ENCODE measurements around the gene SEMA3C.

SEMA3C gene

GRCh38 chr7:80884511-80885195 is 34.2 kb downstream of the SEMA3C start:
- no peak for DNase-seq

GRCh38 chr7:80883154-80884025 is 35.5 kb downstream of the SEMA3C start:
- no peak for DNase-seq

- no peak for DNase-seq
These were observed 36.5 kb downstream of the SEMA3C start for GRCh38 chr7:80882213-80882801.

- DNase-seq: no peak
These were observed 37.4 kb downstream of the SEMA3C start for GRCh38 chr7:80881351-80881900.

- DNase-seq: no peak
These were observed 39.0 kb downstream of the SEMA3C start for GRCh38 chr7:80879849-80880248.

- no peak for DNase-seq
These were observed 41.9 kb downstream of the SEMA3C start for GRCh38 chr7:80876894-80877414.

GRCh38 chr7:80875537-80876120 is 43.2 kb downstream of the SEMA3C start:
- no peak for DNase-seq

- DNase-seq: peak; percentile 88
These were observed 45.7 kb downstream of the SEMA3C start for GRCh38 chr7:80873140-80873539.

GRCh38 chr7:80871228-80871627 is 47.6 kb downstream of the SEMA3C start:
- no peak for DNase-seq

- no peak for DNase-seq
These were observed 48.0 kb downstream of the SEMA3C start for GRCh38 chr7:80870813-80871212.

GRCh38 chr7:80869821-80870751 is 48.8 kb downstream of the SEMA3C start:
- DNase-seq: no peak

GRCh38 chr7:80869106-80869784 is 49.6 kb downstream of the SEMA3C start:
- no peak for DNase-seq

- no peak for DNase-seq
These were observed 50.3 kb downstream of the SEMA3C start for GRCh38 chr7:80868566-80868965.

- no peak for DNase-seq
These were observed 58.3 kb downstream of the SEMA3C start for GRCh38 chr7:80860554-80860953.

- no peak for DNase-seq
These were observed 59.4 kb downstream of the SEMA3C start for GRCh38 chr7:80859272-80859970.

- no peak for DNase-seq
These were observed 60.5 kb downstream of the SEMA3C start for GRCh38 chr7:80858141-80858903.

GRCh38 chr7:80856769-80857168 is 62.1 kb downstream of the SEMA3C start:
- DNase-seq: no peak

GRCh38 chr7:80851896-80852476 is 66.9 kb downstream of the SEMA3C start:
- DNase-seq: no peak

GRCh38 chr7:80848841-80849240 is 70.0 kb downstream of the SEMA3C start:
- no peak for DNase-seq

All from MV-4-11 (cell line).